Endothelial cell of umbilical vein (primary cell): ENCODE measurements around the gene SNX30. TPM values are rescaled to one million over a fixed set of nuclear protein-coding genes. Genes with fewer than 3 reads are reported as not detected.

Experiments used
- BruUV-seq: library from RNA; stranded (reverse); fragments of 400-500 nt; replicated peaks from 2 replicates; lab custom pipeline; 2021; lab: Mats Ljungman, UMichigan
- CTCF ChIA-PET: fragments of 300-600, 350-600 bp; sonication (Branson Sonifier 250); formaldehyde crosslinking; loops from one replicate; lab custom pipeline; 2021; ENCODE audit warnings: antibody characterized with exemption, inconsistent platforms; lab: Charles Lee
- POLR2A ChIA-PET: fragments of 300-600, 350-600 bp; sonication (Branson Sonifier 250); formaldehyde crosslinking; loops from one replicate; lab custom pipeline; 2021; ENCODE audit warnings: antibody characterized with exemption, inconsistent platforms; lab: Charles Lee
- DNase-seq: peaks from one replicate; pipeline ENCODE4 v3.0.0-alpha.2; 2011; ENCODE audit warnings: low read depth, low spot score
- FAIRE-seq: peaks from 2 replicates; lab custom pipeline; 2011; peaks lifted over from hg19 to GRCh38; lab: Jason Lieb, UNC
- H2AFZ ChIP-seq: 2 replicates; pipeline ENCODE4 v1.6.0; 2012; ENCODE audit warnings: low read depth, low read length, control low read depth, inconsistent platforms
- H3K27ac ChIP-seq: 2 replicates; pipeline ENCODE4 v1.5.1; 2011; ENCODE audit warnings: low read depth, mild to moderate bottlenecking, control low read depth, low read length, moderate library complexity; ENCODE audit not compliant: insufficient read depth
- H3K27me3 ChIP-seq, 2 experiments: 2 replicates each; pipeline versions ENCODE4 v1.6.0 to v1.6.1; 2011; ENCODE audit warnings: low read length in 2 of 2, mixed read lengths in 1 of 2; ENCODE audit not compliant: control insufficient read depth in 2 of 2, insufficient read depth in 2 of 2
- H3K36me3 ChIP-seq, 2 experiments: 2 replicates in 1 of 2; 3 replicates in 1 of 2; pipeline ENCODE4 v1.5.1; 2011; ENCODE audit warnings: low read length in 2 of 2, mild to moderate bottlenecking in 1 of 2, moderate library complexity in 1 of 2; ENCODE audit not compliant: control insufficient read depth in 2 of 2, insufficient read depth in 2 of 2; ENCODE audit errors: extremely low read depth in 1 of 2
- H3K4me1 ChIP-seq: 3 replicates; pipeline ENCODE4 v1.5.1; 2011; ENCODE audit warnings: mild to moderate bottlenecking, low read length; ENCODE audit not compliant: control insufficient read depth, insufficient read depth; ENCODE audit errors: extremely low read depth
- H3K4me2 ChIP-seq: 2 replicates; pipeline ENCODE4 v1.6.1; 2011; ENCODE audit warnings: low read length, control low read depth, mixed read lengths; ENCODE audit not compliant: insufficient read depth
- H3K4me3 ChIP-seq, 3 experiments: fragments of 200-600 bp in 1 of 3; sonication (generic), shearing (Covaris generic) in 1 of 3; replicated peaks in 1 of 3; 2 replicates each; pipeline ENCODE4 v1.5.1; 2011 to 2016; ENCODE audit warnings: control low read depth in 3 of 3, low read length in 3 of 3, mild to moderate bottlenecking in 2 of 3, inconsistent platforms in 1 of 3, low read depth in 1 of 3, moderate library complexity in 1 of 3; ENCODE audit not compliant: insufficient read depth in 1 of 3
- H3K79me2 ChIP-seq: 2 replicates; pipeline ENCODE4 v1.6.0; 2012; ENCODE audit warnings: low read length, inconsistent platforms; ENCODE audit not compliant: control insufficient read depth, insufficient read depth
- H3K9ac ChIP-seq: replicated peaks from 2 replicates; pipeline ENCODE3; 2011; ENCODE audit warnings: low read length, control low read depth; ENCODE audit not compliant: insufficient read depth; ENCODE audit errors: extremely low read depth
- H3K9me1 ChIP-seq: replicated peaks from 3 replicates; pipeline ENCODE4 v1.6.0; 2011; ENCODE audit warnings: mild to moderate bottlenecking, low read length; ENCODE audit not compliant: control insufficient read depth, insufficient read depth; ENCODE audit errors: extremely low read depth
- H3K9me3 ChIP-seq: replicated peaks from 2 replicates; pipeline ENCODE4 v1.5.1; 2012; ENCODE audit warnings: low read length, inconsistent platforms; ENCODE audit not compliant: control insufficient read depth, insufficient read depth
- H4K20me1 ChIP-seq: replicated peaks from 2 replicates; pipeline ENCODE3; 2011; ENCODE audit warnings: mild to moderate bottlenecking, low read length; ENCODE audit not compliant: control insufficient read depth, insufficient read depth; ENCODE audit errors: extremely low read depth
- CTCF ChIP-seq, 2 donors: IDR thresholded peaks; 1 replicate in 1 of 2; 2 replicates in 1 of 2; pipeline ENCODE4 v1.5.1; 2011; ENCODE audit warnings: low read length in 2 of 2, mild to moderate bottlenecking in 2 of 2, moderate library complexity in 2 of 2, control low read depth in 1 of 2, inconsistent platforms in 1 of 2, low read depth in 1 of 2; ENCODE audit not compliant: insufficient read depth in 1 of 2; ENCODE audit errors: extremely low read depth in 1 of 2
- EZH2 ChIP-seq: IDR thresholded peaks from 2 replicates; pipeline ENCODE4 v1.6.1; 2012; ENCODE audit warnings: borderline replicate concordance, low read depth, mild to moderate bottlenecking, moderate library complexity, low read length, inconsistent platforms; ENCODE audit not compliant: severe bottlenecking
- FOS ChIP-seq: IDR thresholded peaks from 2 replicates; pipeline ENCODE4 v1.6.1; 2011; ENCODE audit warnings: mild to moderate bottlenecking, low read length, moderate library complexity, borderline replicate concordance; ENCODE audit not compliant: insufficient read depth
- GATA2 ChIP-seq: IDR thresholded peaks from 2 replicates; pipeline ENCODE4 v1.7.0; 2011; ENCODE audit warnings: low read depth, mild to moderate bottlenecking, moderate library complexity, mixed read lengths, low read length; ENCODE audit not compliant: insufficient read length, insufficient read depth
- JUN ChIP-seq: IDR thresholded peaks from 2 replicates; pipeline ENCODE4 v1.6.1; 2011; ENCODE audit warnings: borderline replicate concordance, low read depth; ENCODE audit not compliant: insufficient read length, insufficient read depth
- MAX ChIP-seq: IDR thresholded peaks from 2 replicates; pipeline ENCODE4 v1.6.1; 2011; ENCODE audit not compliant: insufficient read depth, insufficient read length
- MYC ChIP-seq: IDR thresholded peaks from one replicate; pipeline ENCODE4 v1.6.1; 2011; ENCODE audit warnings: mild to moderate bottlenecking, low read depth, low read length
- POLR2A ChIP-seq: IDR thresholded peaks from 2 replicates; pipeline ENCODE4 v1.6.1; 2012; ENCODE audit warnings: low read depth, mild to moderate bottlenecking, control low read depth, low read length
- POLR2AphosphoS5 ChIP-seq: IDR thresholded peaks from 2 replicates; pipeline ENCODE4 v1.6.1; 2012; ENCODE audit warnings: low read depth, mild to moderate bottlenecking, control low read depth, low read length, moderate library complexity; ENCODE audit not compliant: insufficient read depth
- dilution Hi-C: fragments of 300-500 bp; cut with MboI; formaldehyde crosslinking; loops from one replicate; pipeline ENCODE4 v1.15.0; 2019; ENCODE audit warnings: low sequenced_read_pairs; ENCODE audit not compliant: extremely low pct_ligation_motif_present
- intact Hi-C: fragments of 100-400 bp; cut with micrococcal nuclease; formaldehyde crosslinking; loops from one replicate; pipeline ENCODE4 v1.10.0; 2022
- polyA plus RNA-seq, 4 experiments: library from polyadenylated mRNA; depleted of rRNA in 3 of 4; stranded (reverse) in 3 of 4; unstranded in 1 of 4; fragments of >200 nt; gene quantifications; 2 replicates each; pipeline versions ENCODE4 v1.2.1 to v1.2.3, GENCODE V29; 2011 to 2012; ENCODE audit warnings: missing spikeins in 1 of 4
- total RNA-seq: library from RNA; stranded (reverse); gene quantifications from 2 replicates; pipeline ENCODE4 v1.2.3, GENCODE V29; 2021

SNX30 gene
- total and polyA plus RNA-seq, 2 donors (not counting 3 experiments of a cell fraction or from before 2014, with no cell fraction given): 2.8 to 6.3 TPM

DNA sequence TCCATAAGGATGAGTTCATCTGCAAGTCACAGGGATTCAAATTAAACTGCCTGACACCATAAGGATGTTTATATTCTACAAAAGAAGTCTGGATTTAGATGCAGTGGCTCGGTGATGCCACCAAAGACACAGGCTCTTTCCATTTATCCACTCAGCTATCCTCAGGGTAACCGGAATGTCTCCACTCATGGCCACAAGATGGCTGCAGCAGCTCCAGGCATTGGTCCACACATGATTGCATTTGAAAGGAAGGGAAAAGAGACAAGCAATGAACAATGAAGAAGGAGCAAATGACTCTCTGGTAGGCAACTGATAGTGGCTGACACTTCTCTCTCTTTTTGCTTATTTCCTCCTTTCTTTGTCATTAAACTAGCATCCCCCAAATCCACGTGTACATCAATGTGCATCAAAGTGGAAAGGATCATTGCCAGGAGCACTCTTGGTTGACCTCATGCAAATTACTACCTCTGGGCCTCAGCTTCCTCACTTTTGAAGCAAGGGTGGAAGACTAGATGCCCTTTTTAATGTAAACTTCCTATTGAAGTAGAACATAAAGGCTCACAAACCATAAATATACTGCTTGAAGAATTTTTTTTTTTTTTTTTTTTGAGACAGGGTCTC, 7.2 kb upstream of the SNX30 start:
- BruUV-seq: no TSS peak
- H2AFZ ChIP-seq: no peak overlapping the region
- intact Hi-C loops (loop anchor here (1.0 kb wide), 1 partner anchor 77 kb away; no protein-coding TSS in a partner anchor), dilution Hi-C loops (no loop called here)
- H3K27me3 ChIP-seq: no peaks in the 10 kb centered on the region
- no peaks in the 10 kb centered on the region for H4K20me1 ChIP-seq
- H3K27ac ChIP-seq: no peak overlapping the region
- no peaks in the 10 kb centered on the region for H3K36me3 ChIP-seq
- H3K79me2 ChIP-seq: no peaks in the 10 kb centered on the region
- CTCF ChIA-PET: interaction anchor here (0.6 to 1.5 kb wide), 3 partner anchors 11 to 50 kb away, joined by 3 to 4 read pairs (median 4); no protein-coding TSS in a partner anchor
- no peaks in the 10 kb centered on the region for H3K9me1 ChIP-seq
- H3K9ac ChIP-seq: no peak overlapping the region
- H3K9me3 ChIP-seq: no peaks in the 10 kb centered on the region
- no peaks in the 10 kb centered on the region for H3K4me1 ChIP-seq
- H3K4me2 ChIP-seq: no peak overlapping the region
- H3K4me3 ChIP-seq: no peak overlapping the region
- no peak for FAIRE-seq
- DNase-seq: no peak
- POLR2A ChIA-PET: no interaction called here
- TF ChIP-seq GATA2: no peak
- TF ChIP-seq JUN: no peak
- TF ChIP-seq MYC: no peak
- no peak for TF ChIP-seq POLR2A
- no peak for TF ChIP-seq EZH2
- TF ChIP-seq MAX: no peak
- no peak for TF ChIP-seq CTCF (IDR thresholded peaks at IDR 0.05; ENCODE audit: extremely low read depth in 1 of 2, insufficient read depth in 1 of 2, low read depth in 1 of 2, low read length in 2 of 2)
- TF ChIP-seq POLR2AphosphoS5: no peak
- no peak for TF ChIP-seq FOS
